HG02798 (cell line): ENCODE data around the gene CD3G.
"Not testable (repeated sequence)": the region's sequence is repeated elsewhere in the genome, so short reads cannot be mapped to it uniquely, and the experiment has no call there.

Experiments used
- ATAC-seq: cut with Tn5 transposase; IDR thresholded peaks from one replicate; pipeline ENCODE4 v1.9.1; 2021; ENCODE audit warnings: mild to moderate bottlenecking; ENCODE audit not compliant: unreplicated experiment, poor library complexity

The CD3G gene

GRCh38 chr11:118373263-118373662 is 29.1 kb downstream of the CD3G start:
- no peak for ATAC-seq

- no peak for ATAC-seq
Observed at GRCh38 chr11:118373871-118374270, 29.7 kb downstream of the CD3G start.

- ATAC-seq = no peak
Observed at GRCh38 chr11:118374729-118375128, 30.6 kb downstream of the CD3G start.

GRCh38 chr11:118375978-118376377 is 31.8 kb downstream of the CD3G start:
- no peak for ATAC-seq

DNA sequence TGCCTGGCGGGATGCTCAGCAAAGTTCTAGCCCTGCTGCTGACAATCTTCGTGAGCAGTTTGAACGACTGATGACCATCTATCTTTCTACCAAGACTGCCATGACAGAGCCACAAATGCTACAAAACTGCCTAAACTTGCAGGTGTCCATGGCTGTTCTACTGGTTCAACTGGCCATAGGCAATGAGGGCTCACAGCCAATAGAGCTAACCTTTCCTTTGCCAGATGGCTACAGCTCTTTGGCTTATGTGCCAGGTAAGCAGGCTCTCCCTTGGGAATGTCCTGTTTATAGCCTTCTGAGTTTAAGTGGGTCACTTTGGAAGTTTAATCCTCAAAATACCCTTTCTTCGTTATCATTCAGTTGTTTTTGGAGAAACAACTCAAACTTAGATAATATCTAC is 35.4 kb downstream of the CD3G start:
- ATAC-seq = no peak

DNA sequence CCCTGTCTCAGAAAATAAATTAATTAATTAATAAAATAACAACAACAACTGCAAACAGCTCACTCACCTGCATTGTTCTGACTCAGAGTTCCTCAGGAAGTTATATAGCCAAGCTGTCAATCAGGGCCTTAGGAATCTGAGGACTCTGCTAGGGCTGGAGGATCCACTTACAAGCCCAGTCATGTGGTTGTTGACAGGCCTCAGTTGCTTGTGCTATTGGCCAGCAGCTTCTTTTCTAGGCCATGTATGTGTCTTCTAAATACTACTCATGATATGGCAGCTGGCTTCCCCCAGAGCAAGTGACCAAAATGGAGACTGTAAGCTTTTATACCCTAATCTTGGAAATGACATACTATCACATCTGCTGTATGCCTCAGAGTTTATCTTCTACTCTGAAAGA is 36.4 kb downstream of the CD3G start:
- ATAC-seq = no peak

- ATAC-seq = no peak
Observed at GRCh38 chr11:118382954-118383353, 38.8 kb downstream of the CD3G start.

- ATAC-seq = no peak
Observed at GRCh38 chr11:118383657-118384056, 39.5 kb downstream of the CD3G start.

GRCh38 chr11:118396097-118396501 is 52.0 kb downstream of the CD3G start:
- no peak for ATAC-seq

GRCh38 chr11:118397448-118397847 is 53.3 kb downstream of the CD3G start:
- ATAC-seq = no peak

GRCh38 chr11:118398791-118399559 is 54.8 kb downstream of the CD3G start:
- ATAC-seq = peak; percentile 36

DNA sequence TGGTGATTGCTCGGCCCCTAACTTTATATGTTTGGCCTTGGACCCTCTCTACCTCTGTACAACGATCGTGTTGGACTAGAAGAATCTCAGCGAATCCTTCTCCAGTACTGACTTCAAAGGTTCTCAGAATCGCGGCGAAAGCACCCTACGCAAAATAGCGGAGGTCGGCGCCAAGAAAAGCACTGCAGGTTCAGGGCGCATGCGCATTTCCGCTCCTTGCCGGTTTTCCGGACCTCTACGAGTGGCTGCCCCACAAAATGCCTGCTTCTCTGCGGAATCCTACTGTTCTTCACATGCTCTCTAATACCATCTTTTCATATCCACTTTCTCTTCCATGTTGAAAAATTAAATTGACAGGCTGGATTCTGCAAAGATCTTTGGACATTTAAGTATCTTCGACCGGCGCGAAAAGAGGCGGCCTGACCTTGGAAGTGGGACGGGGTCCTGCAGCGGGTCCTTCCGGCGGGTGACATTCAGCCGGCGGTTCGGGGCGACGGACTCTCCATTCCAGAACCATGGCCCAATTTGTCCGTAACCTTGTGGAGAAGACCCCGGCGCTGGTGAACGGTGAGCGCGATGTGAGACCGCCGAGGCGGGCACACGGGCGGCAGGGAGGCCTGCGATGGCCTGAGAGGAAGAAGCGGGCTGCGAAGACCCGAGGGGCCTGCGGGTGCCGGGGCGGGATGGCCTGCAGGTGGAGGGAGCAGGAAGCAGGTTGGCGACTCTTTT is 57.2 kb downstream of the CD3G start, which contains the start of gene ATP5MG:
Gene ATP5MG (plus strand): TSS at position 456 of the 729 bp plus-strand sequence. CDS start 60 bp downstream, at position 516.
- ATAC-seq = peak; percentile 66

- ATAC-seq = no peak
Observed at GRCh38 chr11:118401880-118402590, 57.9 kb downstream of the CD3G start.

DNA sequence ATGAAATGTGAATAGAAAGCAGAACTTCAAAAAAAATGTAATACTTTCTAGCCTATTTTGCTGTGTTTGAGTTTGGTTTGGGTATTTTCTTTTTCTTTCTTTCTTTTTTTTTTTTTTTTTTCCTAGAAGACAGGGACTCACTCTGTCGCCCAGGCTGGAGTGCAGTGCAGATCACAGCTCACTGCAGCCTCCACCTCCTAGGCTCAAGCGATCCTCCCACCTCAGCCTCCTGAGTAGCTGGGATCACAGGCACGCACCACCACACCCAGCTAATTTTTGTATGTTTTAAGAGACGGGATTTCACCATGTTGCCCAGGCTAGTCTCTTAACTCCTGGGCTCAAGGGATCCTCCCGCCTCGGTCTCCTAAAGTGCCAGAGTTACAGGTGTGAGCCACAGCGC is 58.5 kb downstream of the CD3G start:
- not testable (repeated sequence) for ATAC-seq
